H1 (cell line): ENCODE results near the gene SETD1B. TPM values are rescaled to one million over a fixed set of nuclear protein-coding genes. Genes with fewer than 3 reads are reported as not detected.

Source experiments
- ASH2L ChIP-seq: fragments of 200-600, 300-600 bp; sonication (generic); IDR thresholded peaks from one replicate; pipeline ENCODE4 v1.7.1; 2017; ENCODE audit warnings: low read length
- BACH1 ChIP-seq: IDR thresholded peaks from 2 replicates; pipeline ENCODE4 v1.6.1; 2012; ENCODE audit warnings: low read length, improper control_type of control experiment
- CHD7 ChIP-seq: fragments of 300-600 bp; sonication (generic); IDR thresholded peaks from 2 replicates; pipeline ENCODE4 v1.7.1; 2012; ENCODE audit warnings: low read length, moderate library complexity, mild to moderate bottlenecking, inconsistent platforms; ENCODE audit not compliant: insufficient replicate concordance
- EGR1 ChIP-seq: IDR thresholded peaks from 2 replicates; pipeline ENCODE4 v1.6.1; 2011; ENCODE audit warnings: low read depth, low read length, borderline replicate concordance
- HDAC2 ChIP-seq, 2 experiments: fragments of 300-600 bp in 1 of 2; sonication (generic) in 1 of 2; IDR thresholded peaks; 2 replicates each; pipeline ENCODE4 v1.6.1; 2011 to 2012; ENCODE audit warnings: low read depth in 2 of 2, low read length in 2 of 2, mild to moderate bottlenecking in 2 of 2, moderate library complexity in 2 of 2, borderline replicate concordance in 1 of 2, inconsistent platforms in 1 of 2
- POLR2A ChIP-seq, 2 experiments: IDR thresholded peaks; 1 replicate in 1 of 2; 2 replicates in 1 of 2; pipeline ENCODE4 v1.6.1; 2011; ENCODE audit warnings: low read depth in 2 of 2, low read length in 2 of 2, mild to moderate bottlenecking in 2 of 2; ENCODE audit errors: control extremely low read depth in 1 of 2
- SIN3A ChIP-seq, 2 experiments: IDR thresholded peaks in 1 of 2; conservative IDR thresholded peaks in 1 of 2; 2 replicates each; pipeline ENCODE4 v1.6.1; 2011 to 2012; ENCODE audit warnings: low read length in 2 of 2, improper control_type of control experiment in 1 of 2, low read depth in 1 of 2, mild to moderate bottlenecking in 1 of 2
- SIRT6 ChIP-seq: IDR thresholded peaks from one replicate; pipeline ENCODE4 v1.7.1; 2012; ENCODE audit warnings: low read length, inconsistent platforms
- YY1 ChIP-seq: IDR thresholded peaks from 2 replicates; pipeline ENCODE4 v1.6.1; 2011; ENCODE audit warnings: low read depth, mild to moderate bottlenecking, low read length
- ZNF274 ChIP-seq: IDR thresholded peaks from 2 replicates; pipeline ENCODE4 v1.7.0; 2012; ENCODE audit warnings: low read length, borderline replicate concordance; ENCODE audit errors: extremely low read depth
- polyA plus RNA-seq, 7 experiments: library from polyadenylated mRNA; depleted of rRNA in 3 of 7; stranded (reverse) in 5 of 7; unstranded in 2 of 7; fragments of >200 nt in 5 of 7; fragments of 200-250 nt in 2 of 7; gene quantifications; 1 replicate in 5 of 7; 2 replicates in 1 of 7; 4 replicates in 1 of 7; pipeline versions ENCODE4 v1.2.1 to v1.2.3, GENCODE V29; 2011 to 2013; ENCODE audit warnings: missing spikeins in 2 of 7, mixed read lengths in 2 of 7
- total RNA-seq: library from RNA; stranded (reverse); fragmentation: NEBNext Ultra II Directional; extraction: Animal tissue kit (Norgen Biotek cat#: 25700); gene quantifications from 2 replicates; pipeline ENCODE4 v1.2.1, GENCODE V29; 2021

SETD1B gene
- total and polyA plus RNA-seq, 2 of the 8 experiments (the other 6 are each of a cell fraction or from before 2014, with no cell fraction given): 1.3 to 17.7 TPM

- no peak for TF ChIP-seq CHD7
- no peak for TF ChIP-seq POLR2A (IDR thresholded peaks at IDR 0.05; ENCODE audit: control extremely low read depth in 1 of 2, low read depth in 2 of 2, low read length in 2 of 2)
- no peak for TF ChIP-seq BACH1
- no peak for TF ChIP-seq SIRT6
- no peak for TF ChIP-seq SIN3A (conservative IDR thresholded peaks at IDR 0.05 in 1 of 2, IDR thresholded peaks at IDR 0.05 in 1 of 2; ENCODE audit: low read depth in 1 of 2, low read length in 2 of 2)
- TF ChIP-seq YY1: no peak
- TF ChIP-seq EGR1: no peak
- TF ChIP-seq ZNF274: no peak
- no peak for TF ChIP-seq ASH2L
- no peak for TF ChIP-seq HDAC2 (IDR thresholded peaks at IDR 0.05; ENCODE audit: borderline replicate concordance in 1 of 2, low read depth in 2 of 2, low read length in 2 of 2)
These were observed 13.7 kb upstream of the SETD1B start (continued) for GRCh38 chr12:121789800-121790728.
